H1 (cell line): ENCODE measurements around the gene CACNB4. TPM values are rescaled to one million over a fixed set of nuclear protein-coding genes. Genes with fewer than 3 reads are reported as not detected.

Experiments
- CTCF ChIA-PET: fragments of 300-600 bp; sonication (Branson Sonifier 250); formaldehyde crosslinking; loops from one replicate; lab custom pipeline; 2021; ENCODE audit not compliant: partially characterized antibody; lab: Charles Lee
- POLR2A ChIA-PET: fragments of 300-600 bp; sonication (Branson Sonifier 250); formaldehyde crosslinking; loops from one replicate; lab custom pipeline; 2021; ENCODE audit warnings: inconsistent platforms; ENCODE audit not compliant: partially characterized antibody; lab: Charles Lee
- DNase-seq, 2 experiments: peaks; one replicate each; pipeline versions ENCODE4 v3.0.0 to v3.0.0-alpha.2; 2010 to 2022; ENCODE audit warnings: low spot score in 2 of 2, low read depth in 1 of 2, mixed read lengths in 1 of 2
- FAIRE-seq: peaks from 2 replicates; lab custom pipeline; 2011; peaks lifted over from hg19 to GRCh38; lab: Jason Lieb, UNC
- H2AFZ ChIP-seq: 2 replicates; pipeline ENCODE4 v1.8.1; 2012; ENCODE audit warnings: low read length, inconsistent platforms
- H2AK5ac ChIP-seq: 2 replicates; pipeline ENCODE4 v1.6.1; 2013; ENCODE audit warnings: low read depth, low read length
- H2BK120ac ChIP-seq: replicated peaks from 2 replicates; pipeline ENCODE3; 2013; ENCODE audit warnings: low read depth, low read length, inconsistent platforms
- H2BK12ac ChIP-seq: 2 replicates; pipeline ENCODE4 v1.6.1; 2013; ENCODE audit warnings: low read depth, low read length
- H2BK15ac ChIP-seq: 2 replicates; pipeline ENCODE4 v1.6.1; 2013; ENCODE audit warnings: low read length
- H2BK20ac ChIP-seq: 2 replicates; pipeline ENCODE4 v1.6.1; 2013; ENCODE audit warnings: low read length
- H2BK5ac ChIP-seq: 2 replicates; pipeline ENCODE4 v1.6.1; 2013; ENCODE audit warnings: low read depth, low read length
- H3K14ac ChIP-seq: 2 replicates; pipeline ENCODE4 v1.6.1; 2013; ENCODE audit warnings: inconsistent platforms; ENCODE audit not compliant: insufficient read length
- H3K18ac ChIP-seq: 2 replicates; pipeline ENCODE4 v1.6.1; 2013; ENCODE audit warnings: low read length; ENCODE audit errors: extremely low read depth
- H3K23ac ChIP-seq: 2 replicates; pipeline ENCODE4 v1.6.1; 2013; ENCODE audit warnings: inconsistent platforms; ENCODE audit not compliant: insufficient read length
- H3K23me2 ChIP-seq: 2 replicates; pipeline ENCODE4 v1.6.1; 2013; ENCODE audit warnings: low read depth, low read length
- H3K27ac ChIP-seq: 2 replicates; pipeline ENCODE4 v1.6.1; 2011; ENCODE audit warnings: low read depth, low read length, inconsistent platforms
- H3K27me3 ChIP-seq, 4 experiments: replicated peaks in 1 of 4; 1 replicate in 1 of 4; 2 replicates in 3 of 4; pipeline versions ENCODE4 v1.6.1 to v1.8.1; 2011 to 2013; ENCODE audit warnings: low read length in 3 of 4, mild to moderate bottlenecking in 3 of 4, inconsistent platforms in 2 of 4, mixed read lengths in 2 of 4, moderate library complexity in 1 of 4; ENCODE audit not compliant: control insufficient read depth in 3 of 4, insufficient read depth in 3 of 4; ENCODE audit errors: extremely low read depth in 1 of 4
- H3K36me3 ChIP-seq, 4 experiments: 2 replicates each; pipeline versions ENCODE4 v1.6.1 to v1.8.1; 2011 to 2013; ENCODE audit warnings: mild to moderate bottlenecking in 4 of 4, low read length in 3 of 4, moderate library complexity in 2 of 4, control low read depth in 1 of 4, inconsistent platforms in 1 of 4; ENCODE audit not compliant: insufficient read depth in 4 of 4, control insufficient read depth in 2 of 4
- H3K4ac ChIP-seq: replicated peaks from 2 replicates; pipeline ENCODE3; 2013; ENCODE audit warnings: low read length, low read depth, mixed read lengths, inconsistent platforms; ENCODE audit not compliant: insufficient read length
- H3K4me1 ChIP-seq, 4 experiments: replicated peaks in 1 of 4; 1 replicate in 1 of 4; 2 replicates in 3 of 4; pipeline versions ENCODE4 v1.6.1 to v1.8.1; 2011 to 2013; ENCODE audit warnings: low read length in 3 of 4, inconsistent platforms in 2 of 4, mixed read lengths in 1 of 4; ENCODE audit not compliant: insufficient read depth in 4 of 4, control insufficient read depth in 3 of 4
- H3K4me2 ChIP-seq, 2 experiments: 2 replicates each; pipeline versions ENCODE4 v1.6.1 to v1.8.1; 2011 to 2013; ENCODE audit warnings: low read depth in 2 of 2, low read length in 2 of 2, control low read depth in 1 of 2, inconsistent platforms in 1 of 2, mild to moderate bottlenecking in 1 of 2; ENCODE audit not compliant: insufficient read depth in 1 of 2
- H3K4me3 ChIP-seq, 4 experiments: fragments of 200-600, 300-600 bp in 1 of 4; sonication (generic), shearing (Covaris generic), sonication (Bioruptor Twin) in 1 of 4; 2 replicates each; pipeline versions ENCODE4 v1.5.1 to v1.8.1; 2011 to 2016; ENCODE audit warnings: low read length in 4 of 4, low read depth in 3 of 4, control low read depth in 2 of 4, inconsistent platforms in 2 of 4, mild to moderate bottlenecking in 2 of 4, mixed read lengths in 1 of 4, moderate library complexity in 1 of 4; ENCODE audit not compliant: insufficient read depth in 2 of 4; ENCODE audit errors: extremely low read depth in 1 of 4
- H3K56ac ChIP-seq: replicated peaks from 2 replicates; pipeline ENCODE3; 2013; ENCODE audit warnings: low read depth, mild to moderate bottlenecking, mixed read lengths, low read length, inconsistent platforms; ENCODE audit not compliant: insufficient read length
- H3K79me1 ChIP-seq: 2 replicates; pipeline ENCODE4 v1.6.1; 2013; ENCODE audit warnings: low read depth, low read length, control low read depth
- H3K79me2 ChIP-seq, 2 experiments: 2 replicates each; pipeline versions ENCODE4 v1.6.1 to v1.8.1; 2012 to 2013; ENCODE audit warnings: low read length in 2 of 2, mild to moderate bottlenecking in 2 of 2, inconsistent platforms in 1 of 2; ENCODE audit not compliant: insufficient read depth in 2 of 2, control insufficient read depth in 1 of 2
- H3K9ac ChIP-seq, 4 experiments: replicated peaks in 1 of 4; 1 replicate in 1 of 4; 2 replicates in 3 of 4; pipeline versions ENCODE4 v1.6.1 to v1.8.1; 2011 to 2013; ENCODE audit warnings: low read depth in 3 of 4, low read length in 3 of 4, control low read depth in 2 of 4, mild to moderate bottlenecking in 2 of 4, moderate library complexity in 2 of 4, inconsistent platforms in 1 of 4; ENCODE audit errors: extremely low read depth in 1 of 4
- H3K9me3 ChIP-seq, 2 experiments: 2 replicates each; pipeline versions ENCODE4 v1.6.1 to v1.8.1; 2012 to 2013; ENCODE audit warnings: mild to moderate bottlenecking in 2 of 2, moderate library complexity in 2 of 2, control low read depth in 1 of 2, inconsistent platforms in 1 of 2, low read depth in 1 of 2, low read length in 1 of 2, mixed read lengths in 1 of 2; ENCODE audit not compliant: insufficient read depth in 2 of 2
- H4K20me1 ChIP-seq, 2 experiments: replicated peaks in 1 of 2; 2 replicates each; pipeline versions ENCODE3 to v1.8.1; 2011 to 2013; ENCODE audit warnings: inconsistent platforms in 2 of 2, low read length in 2 of 2, mild to moderate bottlenecking in 1 of 2; ENCODE audit not compliant: insufficient read depth in 2 of 2, control insufficient read depth in 1 of 2
- H4K5ac ChIP-seq: 2 replicates; pipeline ENCODE4 v1.6.1; 2013; ENCODE audit warnings: low read length, low read depth, mixed read lengths, inconsistent platforms; ENCODE audit not compliant: insufficient read length
- H4K8ac ChIP-seq: 2 replicates; pipeline ENCODE4 v1.8.0; 2013; ENCODE audit warnings: mild to moderate bottlenecking, moderate library complexity, low read length, inconsistent platforms; ENCODE audit not compliant: insufficient read depth; ENCODE audit errors: extremely low read depth
- H4K91ac ChIP-seq: replicated peaks from 2 replicates; pipeline ENCODE3; 2013; ENCODE audit warnings: low read length, mixed read lengths, inconsistent platforms; ENCODE audit not compliant: insufficient read length
- CHD2 ChIP-seq: IDR thresholded peaks from 2 replicates; pipeline ENCODE4 v1.6.1; 2012; ENCODE audit warnings: low read length, improper control_type of control experiment
- CTCF ChIP-seq, 3 experiments: IDR thresholded peaks; 1 replicate in 2 of 3; 2 replicates in 1 of 3; pipeline versions ENCODE4 v1.5.1 to v1.6.1; 2011; ENCODE audit warnings: low read length in 3 of 3, mild to moderate bottlenecking in 3 of 3, inconsistent platforms in 2 of 3, low read depth in 1 of 3, moderate library complexity in 1 of 3; ENCODE audit not compliant: insufficient read depth in 1 of 3; ENCODE audit errors: control extremely low read depth in 1 of 3
- POLR2AphosphoS5 ChIP-seq: IDR thresholded peaks from 2 replicates; pipeline ENCODE4 v1.6.1; 2011; ENCODE audit warnings: low read depth, low read length
- RAD21 ChIP-seq, 2 experiments: IDR thresholded peaks in 1 of 2; conservative IDR thresholded peaks in 1 of 2; 2 replicates each; pipeline ENCODE4 v1.6.1; 2011; ENCODE audit warnings: low read depth in 2 of 2, low read length in 2 of 2, improper control_type of control experiment in 1 of 2, inconsistent platforms in 1 of 2, mild to moderate bottlenecking in 1 of 2, moderate library complexity in 1 of 2
- TEAD4 ChIP-seq: IDR thresholded peaks from 2 replicates; pipeline ENCODE4 v1.6.1; 2012; ENCODE audit warnings: low read depth, low read length, inconsistent platforms, mixed read lengths
- WGBS, 2 experiments: shearing (Covaris generic) in 1 of 2; methylation state at CpG; one replicate each; pipeline versions ENCODE4 v1.1.6 to v1.1.7; 2013 to 2015; ENCODE audit warnings: low lambda C conversion rate in 2 of 2, mixed read lengths in 2 of 2, inconsistent platforms in 1 of 2, low coverage in 1 of 2, missing lambda C conversion rate in 1 of 2; ENCODE audit not compliant: insufficient replicate concordance in 2 of 2, insufficient coverage in 1 of 2, insufficient read length in 1 of 2; ENCODE audit errors: extremely low coverage in 1 of 2, missing lambda C conversion rate in 1 of 2; 5-methylcytosine and 5-hydroxymethylcytosine counted together
- polyA plus RNA-seq, 7 experiments: library from polyadenylated mRNA; depleted of rRNA in 3 of 7; stranded (reverse) in 5 of 7; unstranded in 2 of 7; fragments of >200 nt in 5 of 7; fragments of 200-250 nt in 2 of 7; gene quantifications; 1 replicate in 5 of 7; 2 replicates in 1 of 7; 4 replicates in 1 of 7; pipeline versions ENCODE4 v1.2.1 to v1.2.3, GENCODE V29; 2011 to 2013; ENCODE audit warnings: missing spikeins in 2 of 7, mixed read lengths in 2 of 7
- total RNA-seq: library from RNA; stranded (reverse); fragmentation: NEBNext Ultra II Directional; extraction: Animal tissue kit (Norgen Biotek cat#: 25700); gene quantifications from 2 replicates; pipeline ENCODE4 v1.2.1, GENCODE V29; 2021

The CACNB4 gene
- total and polyA plus RNA-seq, 2 of the 8 experiments (the other 6 are each of a cell fraction or from before 2014, with no cell fraction given), result 2.0 to 4.0 TPM

GRCh38 chr2:152047824-152048471, 50.9 kb downstream of the CACNB4 start:
- 0 out of 2 replicates have a peak, but pooled peaks cover 2% of the 10 kb centered on the region for H3K23me2 ChIP-seq
- peaks cover 7 to 20% (median 10%) of the 10 kb centered on the region in 4 experiments for H3K4me1 ChIP-seq
- no peak overlapping the region for H3K56ac ChIP-seq
- H3K9ac ChIP-seq, result no peak overlapping the region
- H3K23ac ChIP-seq, result no peak overlapping the region
- H3K9me3 ChIP-seq, result no peaks in the 10 kb centered on the region
- H3K79me1 ChIP-seq, result no peaks in the 10 kb centered on the region
- 0 out of 2 replicates have a peak overlapping the region, but pooled peaks have one; percentile 41 for H2BK12ac ChIP-seq
- 0 out of 2 replicates have a peak overlapping the region, but pooled peaks have one; percentile 38 for H3K18ac ChIP-seq
- H2BK120ac ChIP-seq, result no peak overlapping the region
- H3K27me3 ChIP-seq, result no peaks in the 10 kb centered on the region
- ChIA-PET CTCF (interaction anchor here (0.6 to 6.6 kb wide), 31 partner anchors 9 to 588 kb away, joined by 3 to 95 read pairs (median 3); partner anchors contain the start of gene STAM2), POLR2A (interaction anchor here (1.2 to 1.8 kb wide), 2 partner anchors 10 to 12 kb away, joined by 3 to 4 read pairs; no protein-coding TSS in a partner anchor)
- H3K79me2 ChIP-seq, result no peaks in the 10 kb centered on the region
- H4K5ac ChIP-seq, result no peak overlapping the region
- FAIRE-seq (peak; percentile 86), DNase-seq (no peak)
- H2BK20ac ChIP-seq, result peak overlapping the region; percentile 62; the same call in 1 of the 2 replicates
- no peak overlapping the region for H3K4me3 ChIP-seq
- H4K91ac ChIP-seq, result no peak overlapping the region
- H4K8ac ChIP-seq, result no peak overlapping the region
- H2BK5ac ChIP-seq, result no peak overlapping the region
- no peak overlapping the region for H3K4ac ChIP-seq
- H3K27ac ChIP-seq, result no peak overlapping the region
- WGBS, 2 experiments, result 72% methylated on average over 6 of the region's 6 CpGs; no CpG with 5 or more reads in 1 of the 2 experiments
- 0 out of 2 replicates have a peak overlapping the region, but pooled peaks have one; percentile 19 for H2BK15ac ChIP-seq
- H3K14ac ChIP-seq, result no peak overlapping the region
- H2AK5ac ChIP-seq, result 0 out of 2 replicates have a peak overlapping the region, but pooled peaks have one; percentile 32
- peak in 2 of 3 experiments; percentile 42 to 59; a peak in 3 of 4 replicates for TF ChIP-seq CTCF (IDR thresholded peaks at IDR 0.05; ENCODE audit: control extremely low read depth in 1 of 3, insufficient read depth in 1 of 3, low read depth in 1 of 3, low read length in 3 of 3)
- no peak for TF ChIP-seq CHD2
- no peak for TF ChIP-seq POLR2AphosphoS5
- TF ChIP-seq TEAD4, result peak; percentile 34; the same call in 1 of the 2 replicates
- TF ChIP-seq RAD21 (IDR thresholded peaks at IDR 0.05 in 1 of 2, conservative IDR thresholded peaks at IDR 0.05 in 1 of 2; ENCODE audit: low read depth in 2 of 2, low read length in 2 of 2), result peak; percentile 11 to 42; a peak in 3 of 4 replicates
- H3K4me2 ChIP-seq, result no peak overlapping the region
- no peaks in the 10 kb centered on the region for H3K36me3 ChIP-seq
- H4K20me1 ChIP-seq, result no peaks in the 10 kb centered on the region
- H2AFZ ChIP-seq, result no peak overlapping the region
